Mesothelial cell of epicardium (in vitro differentiated cells): ENCODE results near the gene HMGN3. TPM values are rescaled to one million over a fixed set of nuclear protein-coding genes. Genes with fewer than 3 reads are reported as not detected.

Experiments
- DNase-seq, 2 experiments: peaks; one replicate each; pipeline ENCODE4 v3.0.0; 2021; ENCODE audit warnings: low spot score in 2 of 2; ENCODE audit not compliant: unreplicated experiment in 2 of 2
- H3K27ac Mint-ChIP-seq: 2 replicates; pipeline ENCODE4 v1.8.0; 2021; ENCODE audit warnings: mixed read lengths
- H3K27me3 Mint-ChIP-seq: 2 replicates; pipeline ENCODE4 v1.8.0; 2021; ENCODE audit warnings: low read depth, mixed read lengths
- H3K36me3 Mint-ChIP-seq: 2 replicates; pipeline ENCODE4 v1.8.0; 2021; ENCODE audit warnings: mixed read lengths
- H3K4me1 Mint-ChIP-seq: 2 replicates; pipeline ENCODE4 v1.8.0; 2021; ENCODE audit warnings: mixed read lengths
- H3K4me3 Mint-ChIP-seq: 2 replicates; pipeline ENCODE4 v1.8.0; 2021; ENCODE audit warnings: mild to moderate bottlenecking, moderate library complexity, mixed read lengths
- H3K9me3 Mint-ChIP-seq: 2 replicates; pipeline ENCODE4 v1.8.0; 2021; ENCODE audit warnings: mixed read lengths
- total RNA-seq: library from RNA; stranded (reverse); gene quantifications from 3 replicates; pipeline ENCODE4 v1.2.1, GENCODE V29; 2021
- TF ChIP-seq, protein P1 (sequence below): fragments of 200-600 bp; sonication (generic); IDR thresholded peaks from one replicate; pipeline ENCODE4 v1.5.0; 2021; ENCODE audit warnings: antibody characterized with exemption; ENCODE audit not compliant: unreplicated experiment

The HMGN3 gene
- total RNA-seq, 1 donor from 2014 or later: 104 TPM

DNA sequence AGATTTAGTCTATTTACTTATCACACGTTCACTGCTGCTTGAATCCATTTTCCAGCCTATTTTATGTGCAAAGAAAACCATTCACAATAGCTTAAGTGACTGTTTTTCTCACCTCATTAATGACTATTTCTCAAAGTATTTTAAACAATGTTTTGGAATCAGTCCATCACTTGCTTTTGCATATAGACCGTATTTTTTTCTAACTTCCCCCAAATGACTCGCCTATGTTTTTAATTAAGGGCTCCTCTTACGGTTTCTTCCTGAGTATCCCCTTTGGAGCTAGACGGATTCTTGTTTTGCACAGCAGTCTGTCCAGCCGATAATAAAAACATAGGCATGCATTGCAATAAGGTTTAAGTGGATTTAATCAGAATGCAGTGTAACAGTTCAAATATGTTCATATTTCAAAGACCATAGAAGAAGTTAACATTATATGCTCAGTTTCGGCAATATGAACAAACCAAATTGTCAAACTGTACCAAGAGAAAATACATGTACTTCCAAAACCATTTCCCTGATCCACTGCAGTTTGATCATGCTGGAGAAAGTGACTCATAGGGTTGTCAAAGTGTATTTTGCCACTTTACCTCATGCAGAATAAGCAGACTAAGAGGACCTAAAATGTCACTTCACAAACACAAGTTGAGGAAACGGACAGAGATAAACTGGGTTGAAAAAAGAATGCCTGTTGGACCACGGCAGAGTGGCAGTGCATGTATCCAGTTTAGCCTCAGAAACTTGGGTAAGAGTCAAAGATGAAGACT, 66.4 kb downstream of the HMGN3 start:
- DNase-seq: no peak
- H3K27ac Mint-ChIP-seq: no peak overlapping the region
- peaks cover 7% of the 10 kb centered on the region for H3K4me1 Mint-ChIP-seq
- H3K9me3 Mint-ChIP-seq: no peaks in the 10 kb centered on the region
- no peak overlapping the region for H3K4me3 Mint-ChIP-seq
- TF ChIP-seq, protein P1, sequence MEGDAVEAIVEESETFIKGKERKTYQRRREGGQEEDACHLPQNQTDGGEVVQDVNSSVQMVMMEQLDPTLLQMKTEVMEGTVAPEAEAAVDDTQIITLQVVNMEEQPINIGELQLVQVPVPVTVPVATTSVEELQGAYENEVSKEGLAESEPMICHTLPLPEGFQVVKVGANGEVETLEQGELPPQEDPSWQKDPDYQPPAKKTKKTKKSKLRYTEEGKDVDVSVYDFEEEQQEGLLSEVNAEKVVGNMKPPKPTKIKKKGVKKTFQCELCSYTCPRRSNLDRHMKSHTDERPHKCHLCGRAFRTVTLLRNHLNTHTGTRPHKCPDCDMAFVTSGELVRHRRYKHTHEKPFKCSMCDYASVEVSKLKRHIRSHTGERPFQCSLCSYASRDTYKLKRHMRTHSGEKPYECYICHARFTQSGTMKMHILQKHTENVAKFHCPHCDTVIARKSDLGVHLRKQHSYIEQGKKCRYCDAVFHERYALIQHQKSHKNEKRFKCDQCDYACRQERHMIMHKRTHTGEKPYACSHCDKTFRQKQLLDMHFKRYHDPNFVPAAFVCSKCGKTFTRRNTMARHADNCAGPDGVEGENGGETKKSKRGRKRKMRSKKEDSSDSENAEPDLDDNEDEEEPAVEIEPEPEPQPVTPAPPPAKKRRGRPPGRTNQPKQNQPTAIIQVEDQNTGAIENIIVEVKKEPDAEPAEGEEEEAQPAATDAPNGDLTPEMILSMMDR: no peak
- H3K27me3 Mint-ChIP-seq: no peaks in the 10 kb centered on the region
- H3K36me3 Mint-ChIP-seq: no peaks in the 10 kb centered on the region

DNA sequence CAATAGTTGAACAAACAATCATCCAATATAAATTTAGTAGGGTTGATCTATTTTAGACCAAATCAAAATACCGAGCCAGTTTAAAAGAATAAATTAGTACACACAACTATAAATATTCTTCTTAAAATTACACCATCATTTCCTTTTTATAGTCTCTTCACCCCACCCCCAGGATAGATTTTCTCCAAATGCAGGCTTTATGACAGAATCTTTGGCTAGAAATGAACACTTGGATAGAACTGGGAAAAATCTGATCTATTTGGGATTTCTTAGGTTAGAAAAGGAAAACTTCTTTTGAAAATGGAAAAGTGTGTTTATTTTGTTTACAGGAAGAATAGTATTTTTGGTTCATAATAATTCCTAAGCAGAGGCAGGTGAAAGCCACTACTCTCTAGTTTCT, 74.6 kb downstream of the HMGN3 start:
- Mint-ChIP-seq H3K36me3 (no peaks in the 10 kb centered on the region), H3K9me3 (no peaks in the 10 kb centered on the region), H3K27me3 (no peaks in the 10 kb centered on the region), H3K27ac (no peak overlapping the region), H3K4me3 (no peak overlapping the region), H3K4me1 (no peaks in the 10 kb centered on the region)
- DNase-seq: no peak
- TF ChIP-seq, protein P1: no peak

GRCh38 chr6:79158856-79159516, 75.5 kb downstream of the HMGN3 start:
- Mint-ChIP-seq H3K9me3 (no peaks in the 10 kb centered on the region), H3K4me1 (no peaks in the 10 kb centered on the region), H3K27ac (no peak overlapping the region), H3K36me3 (no peaks in the 10 kb centered on the region), H3K4me3 (no peak overlapping the region), H3K27me3 (no peaks in the 10 kb centered on the region)
- TF ChIP-seq, protein P1: no peak
- no peak for DNase-seq

DNA sequence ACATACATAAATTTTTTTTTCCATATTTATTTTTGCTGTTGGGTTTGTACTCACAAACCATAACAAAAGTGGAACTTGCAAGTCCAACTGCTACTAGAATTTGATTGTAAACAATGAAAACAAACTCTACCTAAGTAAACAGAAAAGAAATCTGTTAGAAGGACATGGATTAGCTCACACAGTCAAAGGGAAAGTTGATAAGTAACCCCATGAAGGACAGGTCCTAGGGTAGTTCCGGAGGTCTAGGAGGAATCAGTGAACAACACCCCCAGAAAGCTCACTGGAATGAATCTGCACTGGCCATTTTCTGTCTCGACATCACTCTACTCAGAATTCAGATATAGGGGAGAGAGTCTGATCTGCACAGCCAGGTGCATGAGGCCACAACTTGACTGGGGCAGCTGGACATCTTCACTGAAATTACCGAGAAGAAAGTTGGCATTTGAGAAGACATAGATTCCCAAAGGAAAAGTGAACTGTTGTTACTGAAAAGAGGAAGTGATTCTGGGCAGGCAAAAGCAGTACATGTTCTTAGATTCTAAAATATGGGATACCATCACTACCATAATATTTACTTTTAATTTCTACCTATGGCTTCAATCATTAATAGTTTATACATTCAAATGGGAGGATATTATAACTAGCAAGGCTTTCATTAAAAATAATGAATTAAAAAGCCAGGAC, 76.4 kb downstream of the HMGN3 start:
- Mint-ChIP-seq H3K27ac (no peak overlapping the region), H3K36me3 (no peaks in the 10 kb centered on the region)

GRCh38 chr6:79152269-79152737, 82.2 kb downstream of the HMGN3 start:
- H3K4me1 Mint-ChIP-seq: no peaks in the 10 kb centered on the region
- TF ChIP-seq, protein P1: no peak
- no peaks in the 10 kb centered on the region for H3K27me3 Mint-ChIP-seq
- no peak overlapping the region for H3K27ac Mint-ChIP-seq
- no peaks in the 10 kb centered on the region for H3K9me3 Mint-ChIP-seq
- no peak for DNase-seq
- H3K36me3 Mint-ChIP-seq: no peaks in the 10 kb centered on the region
- H3K4me3 Mint-ChIP-seq: no peak overlapping the region

More for the DNA sequence above, 76.4 kb downstream of the HMGN3 start:
- no peak overlapping the region for H3K4me3 Mint-ChIP-seq
- H3K4me1 Mint-ChIP-seq: no peaks in the 10 kb centered on the region
- TF ChIP-seq, protein P1: no peak
- no peak for DNase-seq
- H3K9me3 Mint-ChIP-seq: no peaks in the 10 kb centered on the region
- no peaks in the 10 kb centered on the region for H3K27me3 Mint-ChIP-seq

Other genes with a start within 250 kb of the HMGN3 start
- 45.5 to 46.9 TPM (median 46.2 TPM) in 3 replicates for gene PHIP, start 156.4 kb downstream of the HMGN3 start, total RNA-seq